HCT116 (cell line): ENCODE data around the gene PTPRCAP.

Source experiments
- EZH2 ChIP-seq: fragments of 200-600 bp; sonication (generic); IDR thresholded peaks from 2 replicates; pipeline ENCODE4 v1.6.1; 2017; ENCODE audit warnings: antibody characterized with exemption, mixed run types
- EZH2phosphoT487 ChIP-seq: fragments of 200-600 bp; IDR thresholded peaks from 2 replicates; pipeline ENCODE4 v1.6.1; 2018; ENCODE audit warnings: antibody characterized with exemption, borderline replicate concordance
- POLR2A ChIP-seq: IDR thresholded peaks from 2 replicates; pipeline ENCODE4 v1.7.0; 2011; ENCODE audit warnings: borderline replicate concordance; ENCODE audit not compliant: insufficient read depth, insufficient read length; ENCODE audit errors: extremely low read depth
- ZFX ChIP-seq: fragments of 450-650 bp; IDR thresholded peaks from 2 replicates; pipeline ENCODE4 v1.6.1; 2017
- TF ChIP-seq, protein P1 (sequence below), 3 experiments: fragments of 200-600 bp in 1 of 3; sonication (generic) in 1 of 3; IDR thresholded peaks in 2 of 3; conservative IDR thresholded peaks in 1 of 3; 2 replicates each; pipeline ENCODE4 v1.5.1; 2012 to 2017; ENCODE audit warnings: low read depth in 2 of 3, low read length in 2 of 3, antibody characterized with exemption in 1 of 3, borderline replicate concordance in 1 of 3, control low read depth in 1 of 3, mild to moderate bottlenecking in 1 of 3, mixed read lengths in 1 of 3, mixed run types in 1 of 3, moderate library complexity in 1 of 3; ENCODE audit not compliant: insufficient read depth in 1 of 3

DNA sequence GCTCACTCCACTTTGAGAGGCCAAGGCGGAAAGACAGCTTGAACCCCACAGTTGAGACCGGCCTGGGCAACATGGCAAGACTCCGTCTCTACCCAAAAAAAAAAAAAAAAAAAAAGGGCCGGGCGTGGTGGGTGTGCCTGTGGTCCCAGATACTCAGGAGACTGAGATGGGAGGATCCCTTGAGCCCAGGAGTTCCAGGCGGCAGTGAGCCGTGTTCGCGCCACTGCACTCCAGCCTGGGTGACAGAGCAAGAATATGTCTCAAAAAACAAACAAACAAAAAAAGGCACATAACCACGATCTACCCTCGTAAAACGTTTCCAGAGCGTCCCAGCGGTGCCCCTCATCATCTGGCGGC, 46.6 kb downstream of the PTPRCAP start:
- TF ChIP-seq EZH2phosphoT487 (no peak), EZH2 (no peak), POLR2A (no peak), ZFX (no peak)
- TF ChIP-seq, protein P1, sequence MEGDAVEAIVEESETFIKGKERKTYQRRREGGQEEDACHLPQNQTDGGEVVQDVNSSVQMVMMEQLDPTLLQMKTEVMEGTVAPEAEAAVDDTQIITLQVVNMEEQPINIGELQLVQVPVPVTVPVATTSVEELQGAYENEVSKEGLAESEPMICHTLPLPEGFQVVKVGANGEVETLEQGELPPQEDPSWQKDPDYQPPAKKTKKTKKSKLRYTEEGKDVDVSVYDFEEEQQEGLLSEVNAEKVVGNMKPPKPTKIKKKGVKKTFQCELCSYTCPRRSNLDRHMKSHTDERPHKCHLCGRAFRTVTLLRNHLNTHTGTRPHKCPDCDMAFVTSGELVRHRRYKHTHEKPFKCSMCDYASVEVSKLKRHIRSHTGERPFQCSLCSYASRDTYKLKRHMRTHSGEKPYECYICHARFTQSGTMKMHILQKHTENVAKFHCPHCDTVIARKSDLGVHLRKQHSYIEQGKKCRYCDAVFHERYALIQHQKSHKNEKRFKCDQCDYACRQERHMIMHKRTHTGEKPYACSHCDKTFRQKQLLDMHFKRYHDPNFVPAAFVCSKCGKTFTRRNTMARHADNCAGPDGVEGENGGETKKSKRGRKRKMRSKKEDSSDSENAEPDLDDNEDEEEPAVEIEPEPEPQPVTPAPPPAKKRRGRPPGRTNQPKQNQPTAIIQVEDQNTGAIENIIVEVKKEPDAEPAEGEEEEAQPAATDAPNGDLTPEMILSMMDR (IDR thresholded peaks at IDR 0.05 in 2 of 3, conservative IDR thresholded peaks at IDR 0.05 in 1 of 3; ENCODE audit: borderline replicate concordance in 1 of 3, insufficient read depth in 1 of 3, low read depth in 2 of 3, low read length in 2 of 3), result no peak
